IMR-90 (cell line): Measurements from ENCODE around the gene CD244. TPM values are rescaled to one million over a fixed set of nuclear protein-coding genes. Genes with fewer than 3 reads are reported as not detected.

ENCODE experiments used
- ATAC-seq: fragments of 200-7000 bp; cut with Tn5 transposase; 2 replicates; pipeline ENCODE4 v1.9.1; 2020; ENCODE audit warnings: low read depth, mild to moderate bottlenecking, moderate library complexity
- BruUV-seq: library from RNA; stranded (reverse); fragments of 400-500 nt; replicated peaks from 2 replicates; lab custom pipeline; 2021; lab: Mats Ljungman, UMichigan
- CTCF ChIA-PET: fragments of 300-600 bp; formaldehyde crosslinking; extraction: SDS; loops from one replicate; lab custom pipeline; 2021; ENCODE audit warnings: antibody characterized with exemption; lab: Yijun Ruan, JAX
- POLR2A ChIA-PET: fragments of 300-600 bp; sonication (Branson Sonifier 250); formaldehyde crosslinking; loops from one replicate; lab custom pipeline; 2022; ENCODE audit warnings: antibody characterized with exemption; ENCODE audit not compliant: unreplicated experiment; lab: Charles Lee
- DNase-seq: peaks from one replicate; pipeline ENCODE4 v3.0.0; 2013
- H2AFZ ChIP-seq: replicated peaks from 2 replicates; pipeline ENCODE3; 2013; ENCODE audit warnings: low read length, mild to moderate bottlenecking; ENCODE audit not compliant: poor library complexity
- H2AK5ac ChIP-seq: 2 replicates; pipeline ENCODE4 v1.6.1; 2013; ENCODE audit warnings: low read depth, low read length, inconsistent platforms
- H2AK9ac ChIP-seq: replicated peaks from 2 replicates; pipeline ENCODE3; 2013; ENCODE audit warnings: mild to moderate bottlenecking, low read depth, low read length, moderate library complexity; ENCODE audit not compliant: poor library complexity
- H2BK120ac ChIP-seq: 2 replicates; pipeline ENCODE4 v1.6.1; 2013; ENCODE audit warnings: low read depth, low read length, inconsistent platforms
- H2BK15ac ChIP-seq: 3 replicates; pipeline ENCODE4 v1.6.1; 2013; ENCODE audit warnings: low read depth, low read length, inconsistent platforms
- H2BK20ac ChIP-seq: 2 replicates; pipeline ENCODE4 v1.6.1; 2013; ENCODE audit warnings: low read depth, mild to moderate bottlenecking, inconsistent platforms, low read length, moderate library complexity
- H2BK5ac ChIP-seq: 2 replicates; pipeline ENCODE4 v1.6.1; 2013; ENCODE audit warnings: mild to moderate bottlenecking, low read depth, low read length, inconsistent platforms; ENCODE audit not compliant: poor library complexity, severe bottlenecking
- H3K14ac ChIP-seq: replicated peaks from 2 replicates; pipeline ENCODE4 v1.6.1; 2013; ENCODE audit warnings: low read depth, low read length, inconsistent platforms
- H3K18ac ChIP-seq: 2 replicates; pipeline ENCODE4 v1.6.1; 2013; ENCODE audit warnings: low read depth, low read length, control low read depth
- H3K23ac ChIP-seq: 2 replicates; pipeline ENCODE4 v1.6.1; 2013; ENCODE audit warnings: low read depth, low read length, inconsistent platforms
- H3K27ac ChIP-seq: 2 replicates; pipeline ENCODE4 v1.5.1; 2013; ENCODE audit warnings: mild to moderate bottlenecking, control low read depth, low read length; ENCODE audit not compliant: insufficient read depth
- H3K27me3 ChIP-seq: 2 replicates; pipeline ENCODE4 v1.6.1; 2013; ENCODE audit warnings: low read length; ENCODE audit not compliant: control insufficient read depth, insufficient read depth
- H3K36me3 ChIP-seq: 2 replicates; pipeline ENCODE4 v1.6.1; 2013; ENCODE audit warnings: low read length, mixed read lengths; ENCODE audit not compliant: control insufficient read depth, insufficient read depth
- H3K4ac ChIP-seq: 2 replicates; pipeline ENCODE4 v1.6.1; 2013; ENCODE audit warnings: low read depth, low read length, inconsistent platforms
- H3K4me1 ChIP-seq: 2 replicates; pipeline ENCODE4 v1.6.1; 2013; ENCODE audit warnings: low read length, mixed read lengths; ENCODE audit not compliant: control insufficient read depth, insufficient read depth
- H3K4me2 ChIP-seq: 2 replicates; pipeline ENCODE4 v1.6.1; 2013; ENCODE audit warnings: low read depth, mild to moderate bottlenecking, control low read depth, low read length, moderate library complexity
- H3K4me3 ChIP-seq: 2 replicates; pipeline ENCODE4 v1.5.1; 2013; ENCODE audit warnings: low read depth, mild to moderate bottlenecking, control low read depth, low read length, moderate library complexity; ENCODE audit not compliant: insufficient read depth
- H3K56ac ChIP-seq: 2 replicates; pipeline ENCODE4 v1.6.1; 2013; ENCODE audit warnings: low read length, inconsistent platforms; ENCODE audit not compliant: insufficient read depth; ENCODE audit errors: extremely low read depth
- H3K79me1 ChIP-seq, 2 experiments: 2 replicates each; pipeline ENCODE4 v1.6.1; 2013; ENCODE audit warnings: low read length in 2 of 2, inconsistent platforms in 1 of 2, low read depth in 1 of 2
- H3K9ac ChIP-seq: 2 replicates; pipeline ENCODE4 v1.6.1; 2013; ENCODE audit warnings: low read depth, low read length, control low read depth
- H3K9me1 ChIP-seq: 2 replicates; pipeline ENCODE4 v1.6.1; 2013; ENCODE audit warnings: low read length, inconsistent platforms; ENCODE audit not compliant: insufficient read depth
- H3K9me3 ChIP-seq: 2 replicates; pipeline ENCODE4 v1.6.1; 2013; ENCODE audit warnings: low read length; ENCODE audit not compliant: control insufficient read depth, insufficient read depth
- H4K20me1 ChIP-seq: 2 replicates; pipeline ENCODE4 v1.6.1; 2013; ENCODE audit warnings: low read length, inconsistent platforms; ENCODE audit not compliant: insufficient read depth
- H4K5ac ChIP-seq: 2 replicates; pipeline ENCODE4 v1.6.1; 2013; ENCODE audit warnings: mild to moderate bottlenecking, low read depth, low read length, control low read depth
- H4K8ac ChIP-seq, 2 experiments: 2 replicates each; pipeline ENCODE4 v1.6.1; 2013; ENCODE audit warnings: low read depth in 2 of 2, low read length in 2 of 2, control low read depth in 1 of 2, inconsistent platforms in 1 of 2
- H4K91ac ChIP-seq: 2 replicates; pipeline ENCODE4 v1.6.1; 2013; ENCODE audit warnings: low read depth, low read length, inconsistent platforms; ENCODE audit not compliant: insufficient read depth
- MAZ ChIP-seq: IDR thresholded peaks from 2 replicates; pipeline ENCODE4 v1.6.1; 2012; ENCODE audit warnings: low read depth, mild to moderate bottlenecking, low read length, improper control_type of control experiment, moderate library complexity, borderline replicate concordance
- WGBS, 2 experiments: methylation state at CpG; one replicate each; pipeline versions ENCODE4 v1.1.5 to v1.1.7; 2013; ENCODE audit warnings: missing lambda C conversion rate in 2 of 2; ENCODE audit not compliant: insufficient read length in 1 of 2; ENCODE audit errors: extremely low coverage in 2 of 2; 5-methylcytosine and 5-hydroxymethylcytosine counted together
- dilution Hi-C: fragments of 300-500 bp; cut with HindIII; formaldehyde crosslinking; loops from one replicate; pipeline ENCODE4 v1.14.3; 2018; ENCODE audit warnings: low sequenced_read_pairs; ENCODE audit not compliant: unreplicated experiment
- in situ Hi-C: fragments of 300-500 bp; cut with MboI; formaldehyde crosslinking; loops from 3 replicates; pipeline ENCODE4 v1.14.3; 2019; ENCODE audit warnings: low sequenced_read_pairs, inconsistent platforms, mixed read lengths
- intact Hi-C: fragments of 100-400 bp; cut with micrococcal nuclease; formaldehyde crosslinking; loops from 2 replicates; pipeline ENCODE4 v1.10.0; 2022
- polyA plus RNA-seq, 3 experiments: library from polyadenylated mRNA; depleted of rRNA; stranded (reverse); fragments of >200 nt; gene quantifications; 2 replicates each; pipeline ENCODE4 v1.2.3, GENCODE V29; 2012; ENCODE audit warnings: low replicate concordance in 1 of 3
- total RNA-seq: library from RNA; depleted of rRNA; stranded (reverse); fragments of >200 nt; gene quantifications from 2 replicates; pipeline ENCODE4 v1.2.3, GENCODE V29; 2012
- TF ChIP-seq, protein P1 (sequence below): fragments of 150-350 bp; IDR thresholded peaks from 2 replicates; pipeline ENCODE4 v1.6.1; 2017; ENCODE audit warnings: mild to moderate bottlenecking, antibody characterized with exemption, low read length, low read depth

CD244 gene
- total and polyA plus RNA-seq, 2 of the 4 experiments (the other 2 are of a cell fraction), result not detected

DNA sequence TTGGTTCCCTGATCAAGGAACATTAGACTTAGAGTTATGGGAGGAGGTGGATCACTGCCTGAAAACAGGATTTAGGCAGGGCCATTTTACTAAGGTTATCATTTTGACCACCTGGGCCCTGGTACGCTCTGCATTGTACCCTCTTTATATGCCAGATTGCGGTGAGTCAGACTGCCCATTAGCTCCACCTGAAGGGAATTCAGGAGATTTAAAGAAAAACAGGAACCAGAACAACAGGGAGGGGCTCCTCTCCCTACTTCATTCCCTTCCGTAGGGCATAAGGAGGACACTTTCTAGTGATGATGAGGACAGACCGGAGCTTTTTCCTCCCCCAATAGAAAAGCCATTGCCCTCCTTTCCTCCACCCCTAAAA is 42.9 kb upstream of the CD244 start:
- H2BK120ac ChIP-seq, result no peak overlapping the region
- no TSS peak for BruUV-seq
- H2AFZ ChIP-seq, result no peak overlapping the region
- H4K91ac ChIP-seq, result no peak overlapping the region
- H4K5ac ChIP-seq, result no peak overlapping the region
- H3K4ac ChIP-seq, result no peak overlapping the region
- no peaks in the 10 kb centered on the region for H3K4me1 ChIP-seq
- no peak overlapping the region for H2AK5ac ChIP-seq
- DNase-seq (no peak), ATAC-seq (no peak)
- H2BK15ac ChIP-seq, result no peak overlapping the region
- H3K27me3 ChIP-seq, result no peaks in the 10 kb centered on the region; the same call in 1 of the 2 replicates
- H3K36me3 ChIP-seq, result no peaks in the 10 kb centered on the region
- TF ChIP-seq, protein P1, sequence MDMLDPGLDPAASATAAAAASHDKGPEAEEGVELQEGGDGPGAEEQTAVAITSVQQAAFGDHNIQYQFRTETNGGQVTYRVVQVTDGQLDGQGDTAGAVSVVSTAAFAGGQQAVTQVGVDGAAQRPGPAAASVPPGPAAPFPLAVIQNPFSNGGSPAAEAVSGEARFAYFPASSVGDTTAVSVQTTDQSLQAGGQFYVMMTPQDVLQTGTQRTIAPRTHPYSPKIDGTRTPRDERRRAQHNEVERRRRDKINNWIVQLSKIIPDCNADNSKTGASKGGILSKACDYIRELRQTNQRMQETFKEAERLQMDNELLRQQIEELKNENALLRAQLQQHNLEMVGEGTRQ, result no peak
- TF ChIP-seq MAZ, result no peak
- intact Hi-C loops, result no loop called here
- H4K8ac ChIP-seq, result no peak overlapping the region
- no peak overlapping the region for H3K56ac ChIP-seq
- H3K27ac ChIP-seq, result no peak overlapping the region
- no peak overlapping the region for H3K4me3 ChIP-seq
- no peaks in the 10 kb centered on the region for H3K9me3 ChIP-seq
- ChIA-PET CTCF (no interaction called here), POLR2A (no interaction called here)
- no peak overlapping the region for H3K18ac ChIP-seq
- dilution Hi-C loops, result no loop called here
- H2BK5ac ChIP-seq, result no peak overlapping the region
- no peak overlapping the region for H3K23ac ChIP-seq
- in situ Hi-C loops, result no loop called here
- no CpG with 5 or more reads among the region's 4 CpGs for WGBS, 2 experiments
- no peaks in the 10 kb centered on the region for H3K79me1 ChIP-seq
- no peak overlapping the region for H2BK20ac ChIP-seq
- H3K14ac ChIP-seq, result no peak overlapping the region
- H3K4me2 ChIP-seq, result no peak overlapping the region
- H3K9ac ChIP-seq, result no peak overlapping the region
- H4K20me1 ChIP-seq, result no peaks in the 10 kb centered on the region
- H2AK9ac ChIP-seq, result no peak overlapping the region
- no peaks in the 10 kb centered on the region for H3K9me1 ChIP-seq
